Astrocyte of the cerebellum (primary cell): ENCODE results near the gene CGNL1.
A peak's percentile ranks its signal among the peaks of the same experiment; 100 is the strongest.

Source experiments
- DNase-seq: peaks from one replicate; pipeline ENCODE4 v3.0.0-alpha.2; 2011; ENCODE audit warnings: low read depth
- H3K4me3 ChIP-seq: 2 replicates; pipeline ENCODE4 v1.5.1; 2011; ENCODE audit warnings: mild to moderate bottlenecking, low read depth, low read length, moderate library complexity
- CTCF ChIP-seq: IDR thresholded peaks from 2 replicates; pipeline ENCODE4 v1.5.1; 2012; ENCODE audit warnings: low read length, low read depth, moderate library complexity, mild to moderate bottlenecking; ENCODE audit errors: missing control alignments
- in situ Hi-C: cut with HindIII; loops from 2 replicates; pipeline ENCODE4 v1.10.0; 2017; ENCODE audit warnings: low sequenced_read_pairs

CGNL1 gene

GRCh38 chr15:57398336-57398735 lies 22.0 kb downstream of the CGNL1 start:
- H3K4me3 ChIP-seq, result no peak overlapping the region
- DNase-seq, result no peak
- in situ Hi-C loops, result no loop called here
- TF ChIP-seq CTCF, result no peak

GRCh38 chr15:57401546-57401945 lies 25.2 kb downstream of the CGNL1 start:
- in situ Hi-C loops, result no loop called here
- peak; percentile 38 for DNase-seq
- TF ChIP-seq CTCF, result no peak
- H3K4me3 ChIP-seq, result no peak overlapping the region

- no peak for DNase-seq
- no peak for TF ChIP-seq CTCF
- no peak overlapping the region for H3K4me3 ChIP-seq
- in situ Hi-C loops, result no loop called here
Observed at GRCh38 chr15:57403017-57403416, 26.7 kb downstream of the CGNL1 start.

- H3K4me3 ChIP-seq, result no peak overlapping the region
- no peak for TF ChIP-seq CTCF
- DNase-seq, result no peak
- in situ Hi-C loops, result no loop called here
Observed at GRCh38 chr15:57403566-57404325, 27.4 kb downstream of the CGNL1 start.

- TF ChIP-seq CTCF, result no peak
Observed at GRCh38 chr15:57405133-57405532, 28.8 kb downstream of the CGNL1 start.

GRCh38 chr15:57406062-57406772 lies 29.9 kb downstream of the CGNL1 start:
- DNase-seq, result no peak
- H3K4me3 ChIP-seq, result no peak overlapping the region
- no peak for TF ChIP-seq CTCF
- in situ Hi-C loops, result no loop called here

More at GRCh38 chr15:57405133-57405532, 28.8 kb downstream of the CGNL1 start:
- DNase-seq, result no peak
- in situ Hi-C loops, result no loop called here
- H3K4me3 ChIP-seq, result no peak overlapping the region
